SK-N-SH treated with all-trans-retinoic acid at 6 μM for 48 hours (cell line): ENCODE results near the gene ATP6AP1.
"Not testable (repeated sequence)": the region's sequence is repeated elsewhere in the genome, so short reads cannot be mapped to it uniquely, and the experiment has no call there.

Source experiments
- PPARA ChIP-seq: fragments of 250-450 bp; sonication (Bioruptor Pico); IDR thresholded peaks from 2 replicates; pipeline ENCODE4 v1.5.0; 2020; ENCODE audit warnings: mild to moderate bottlenecking, borderline replicate concordance
- SNAI2 ChIP-seq: fragments of 250-450 bp; sonication (Bioruptor Pico); IDR thresholded peaks from 2 replicates; pipeline ENCODE4 v1.5.0; 2020; ENCODE audit warnings: mild to moderate bottlenecking, moderate library complexity
- ZFP30 ChIP-seq: fragments of 450-650 bp; formaldehyde crosslinking; IDR thresholded peaks from 2 replicates; pipeline ENCODE4 v1.5.0; 2022; ENCODE audit warnings: mild to moderate bottlenecking, moderate library complexity
- ZNF565 ChIP-seq: fragments of 450-650 bp; formaldehyde crosslinking; conservative IDR thresholded peaks from 2 replicates; pipeline ENCODE4 v1.5.0; 2020; ENCODE audit warnings: low read depth, mild to moderate bottlenecking, moderate library complexity
- ZNF70 ChIP-seq: fragments of 450-650 bp; formaldehyde crosslinking; IDR thresholded peaks from 2 replicates; pipeline ENCODE4 v1.5.0; 2020; ENCODE audit warnings: mild to moderate bottlenecking, moderate library complexity
- TF ChIP-seq, protein P1 (sequence below): fragments of 250-450 bp; sonication (Bioruptor Pico); IDR thresholded peaks from 2 replicates; pipeline ENCODE4 v1.5.1; 2020; ENCODE audit warnings: low read depth, mild to moderate bottlenecking, moderate library complexity

DNA sequence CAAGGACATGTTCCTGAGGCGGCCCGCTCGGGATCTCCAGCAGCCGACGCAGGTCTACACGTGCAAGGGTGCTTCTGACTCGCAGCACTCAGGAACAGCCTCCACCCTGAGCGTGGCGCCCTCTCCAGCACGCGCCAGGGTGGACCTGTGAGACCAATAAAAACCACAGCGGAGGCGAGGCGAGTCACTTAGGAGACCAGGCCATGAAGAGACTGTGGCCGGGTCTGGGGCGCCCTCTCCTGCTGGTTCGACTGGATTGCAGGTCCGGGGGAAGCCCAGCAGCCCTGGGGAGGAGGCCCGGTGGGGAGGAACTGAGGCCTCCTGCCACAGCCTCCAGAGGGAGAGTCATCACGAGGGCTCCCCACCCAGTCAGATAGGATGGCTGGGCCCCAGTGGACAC, 40.4 kb upstream of the ATP6AP1 start:
- not testable (repeated sequence) for TF ChIP-seq SNAI2 (CRISPR knock-in tag); PPARA; ZNF565 (CRISPR knock-in tag); ZNF70; ZFP30 (CRISPR knock-in tag)
- TF ChIP-seq, protein P1, sequence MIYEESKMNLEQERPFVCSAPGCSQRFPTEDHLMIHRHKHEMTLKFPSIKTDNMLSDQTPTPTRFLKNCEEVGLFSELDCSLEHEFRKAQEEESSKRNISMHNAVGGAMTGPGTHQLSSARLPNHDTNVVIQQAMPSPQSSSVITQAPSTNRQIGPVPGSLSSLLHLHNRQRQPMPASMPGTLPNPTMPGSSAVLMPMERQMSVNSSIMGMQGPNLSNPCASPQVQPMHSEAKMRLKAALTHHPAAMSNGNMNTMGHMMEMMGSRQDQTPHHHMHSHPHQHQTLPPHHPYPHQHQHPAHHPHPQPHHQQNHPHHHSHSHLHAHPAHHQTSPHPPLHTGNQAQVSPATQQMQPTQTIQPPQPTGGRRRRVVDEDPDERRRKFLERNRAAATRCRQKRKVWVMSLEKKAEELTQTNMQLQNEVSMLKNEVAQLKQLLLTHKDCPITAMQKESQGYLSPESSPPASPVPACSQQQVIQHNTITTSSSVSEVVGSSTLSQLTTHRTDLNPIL (CRISPR knock-in tag), result not testable (repeated sequence)
